Measurements from ENCODE around the gene DPH3. TPM values are rescaled to one million over a fixed set of nuclear protein-coding genes. Genes with fewer than 3 reads are reported as not detected.
"Not testable (repeated sequence)": the region's sequence is repeated elsewhere in the genome, so short reads cannot be mapped to it uniquely, and the experiment has no call there.

Gene DPH3
- polyA plus RNA-seq, 2 of the 4 experiments (the other 2 are of a cell fraction), result 20.5 to 34.7 TPM

DNA sequence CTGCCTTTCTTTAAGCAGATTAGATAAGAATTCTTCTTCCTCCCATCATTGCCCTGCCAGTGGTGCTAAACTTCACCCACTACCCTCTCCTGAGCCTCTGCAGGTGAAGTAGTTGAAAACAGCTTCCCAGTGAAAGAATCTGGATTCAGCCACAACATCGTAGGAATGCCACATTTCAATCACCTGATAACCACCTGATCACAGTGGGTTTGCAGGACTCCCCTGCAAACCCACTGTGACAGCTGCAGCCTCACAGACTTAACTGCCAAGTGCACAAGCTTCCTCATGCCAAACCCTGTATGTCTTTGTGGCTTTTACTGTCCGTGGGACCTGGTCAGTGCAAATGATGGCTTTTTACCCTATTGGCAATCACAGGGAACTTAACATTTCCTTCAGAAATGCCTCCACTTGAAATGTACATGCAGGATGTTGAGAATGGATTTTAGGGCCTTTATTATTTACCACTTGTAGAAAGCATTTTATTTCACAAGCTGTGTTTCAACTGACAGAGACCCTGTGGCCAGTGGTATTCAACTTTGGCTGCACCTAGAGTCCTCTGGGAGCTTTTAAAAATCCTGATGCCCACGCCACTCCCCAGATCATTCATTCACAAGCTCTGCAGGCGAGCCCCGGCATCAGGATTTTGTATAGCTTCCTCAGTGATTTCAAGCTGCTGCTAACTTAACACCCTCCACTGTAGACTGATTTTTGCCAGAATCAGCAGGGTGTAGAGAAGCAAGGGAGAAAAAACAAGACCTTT, 49.3 kb upstream of the DPH3 start (continued):
- TF ChIP-seq BCL3 (IDR thresholded peaks at IDR 0.05), result no peak

GRCh38 chr3:16311960-16312451, 47.3 kb upstream of the DPH3 start:
- ATAC-seq (no peak), DNase-seq (ENCODE audit: low read depth in 1 of 2, low spot score in 1 of 2) (no peak), FAIRE-seq (no peak)
- ChIA-PET CTCF (interaction anchor here (1.0 kb wide), 1 partner anchor 22 kb away, joined by 4 read pairs; no protein-coding TSS in a partner anchor), POLR2A (no interaction called here)
- H3K4me1 ChIP-seq, result no peaks in the 10 kb centered on the region
- no peak overlapping the region for H3K4me2 ChIP-seq
- no peak overlapping the region for H3K27ac ChIP-seq
- TF ChIP-seq RCOR1 (IDR thresholded peaks at IDR 0.05; ENCODE audit: low read depth, low read length) (no peak), EP300 (IDR thresholded peaks at IDR 0.05) (no peak), CTCF (IDR thresholded peaks at IDR 0.05) (no peak), SMC3 (IDR thresholded peaks at IDR 0.05) (no peak)
- no peak overlapping the region for H3K4me3 ChIP-seq
- 95% methylated on average over 6 of the region's 6 CpGs for WGBS (ENCODE audit: missing lambda C conversion rate)
- no peaks in the 10 kb centered on the region for H3K9me3 ChIP-seq

GRCh38 chr3:16310486-16310885, 45.7 kb upstream of the DPH3 start:
- H3K27ac ChIP-seq; H3K9me3 ChIP-seq; DNase-seq (ENCODE audit: low read depth in 1 of 2, low spot score in 1 of 2); H3K4me1 ChIP-seq; H3K4me3 ChIP-seq; H3K4me2 ChIP-seq; POLR2A ChIA-PET; FAIRE-seq; CTCF ChIA-PET; ATAC-seq: not testable (repeated sequence)
- 94% methylated on average over 7 of the region's 7 CpGs for WGBS (ENCODE audit: missing lambda C conversion rate)

- H3K9me3 ChIP-seq, result no peaks in the 10 kb centered on the region
- POLR2A ChIA-PET, result no interaction called here
- no peak overlapping the region for H3K4me3 ChIP-seq
- CTCF ChIA-PET, result interaction anchor here (0.6 kb wide), 1 partner anchor 1922 kb away, joined by 3 read pairs; no protein-coding TSS in a partner anchor
- no peak for FAIRE-seq
- no peak for ATAC-seq
- no peak overlapping the region for H3K4me2 ChIP-seq
- TF ChIP-seq ELK1 (IDR thresholded peaks at IDR 0.05; ENCODE audit: low read depth, low read length) (no peak), NFE2L2 (conservative IDR thresholded peaks at IDR 0.05; ENCODE audit: low read length) (no peak), POLR2A (IDR thresholded peaks at IDR 0.05; ENCODE audit: low read length) (no peak)
- no peak for DNase-seq (ENCODE audit: low read depth in 1 of 2, low spot score in 1 of 2)
- WGBS (ENCODE audit: missing lambda C conversion rate), result 93% methylated on average over 1 of the region's 2 CpGs
- H3K27ac ChIP-seq, result no peak overlapping the region
- H3K4me1 ChIP-seq, result no peaks in the 10 kb centered on the region
These were observed 44.8 kb upstream of the DPH3 start for GRCh38 chr3:16309558-16309957.

GRCh38 chr3:16308727-16309126, 44.0 kb upstream of the DPH3 start:
- no peak overlapping the region for H3K4me3 ChIP-seq
- no peak overlapping the region for H3K27ac ChIP-seq
- no peak overlapping the region for H3K4me2 ChIP-seq
- H3K4me1 ChIP-seq, result no peaks in the 10 kb centered on the region
- POLR2A ChIA-PET, result no interaction called here
- TF ChIP-seq RCOR1 (IDR thresholded peaks at IDR 0.05; ENCODE audit: low read depth, low read length) (no peak), RAD21 (conservative IDR thresholded peaks at IDR 0.05 in 1 of 2, IDR thresholded peaks at IDR 0.05 in 1 of 2) (no peak), JUNB (IDR thresholded peaks at IDR 0.05) (no peak), HDAC2 (IDR thresholded peaks at IDR 0.05) (no peak), HOXB13 (CRISPR knock-in tag; IDR thresholded peaks at IDR 0.05; ENCODE audit: low read depth) (no peak), MAFK (IDR thresholded peaks at IDR 0.05; ENCODE audit: partially characterized antibody) (no peak), POLR2AphosphoS2 (conservative IDR thresholded peaks at IDR 0.05; ENCODE audit: low read length) (no peak), CEBPB (IDR thresholded peaks at IDR 0.05) (no peak), ZNF302 (CRISPR knock-in tag; IDR thresholded peaks at IDR 0.05) (no peak), CBX8 (IDR thresholded peaks at IDR 0.05) (no peak)
- WGBS (ENCODE audit: missing lambda C conversion rate), result 87% methylated on average over 1 of the region's 1 CpG
- no peak for FAIRE-seq
- CTCF ChIA-PET, result interaction anchor here (0.6 to 2.7 kb wide), 2 partner anchors 18 to 41 kb away, joined by 5 to 14 read pairs; no protein-coding TSS in a partner anchor
- DNase-seq (ENCODE audit: low read depth in 1 of 2, low spot score in 1 of 2), result no peak
- ATAC-seq, result no peak
- no peaks in the 10 kb centered on the region for H3K9me3 ChIP-seq
